Measurements from ENCODE around the gene ZBTB16.

GRCh38 chr11:114017723-114018122, 41.8 kb upstream of the ZBTB16 start:
- TF ChIP-seq CTCF (optimal IDR thresholded peaks at IDR 0.05 in 1 of 3, IDR thresholded peaks at IDR 0.05 in 1 of 3, conservative IDR thresholded peaks at IDR 0.05 in 1 of 3; ENCODE audit: extremely low read depth in 1 of 3, insufficient read depth in 2 of 3, low read length in 3 of 3) (no peak), EZH2 (IDR thresholded peaks at IDR 0.05; ENCODE audit: low read length) (no peak)
